NCI-H1092 treated with DMSO at 0.1 percent for 48 hours (cell line): ENCODE results near the gene RAE1.
A peak's percentile ranks its signal among the peaks of the same experiment; 100 is the strongest.
"Not testable (repeated sequence)": the region's sequence is repeated elsewhere in the genome, so short reads cannot be mapped to it uniquely, and the experiment has no call there.

Experiments used
- DNase-seq: peaks from one replicate; lab custom pipeline; 2025; lab: John Stamatoyannopoulos, UW

RAE1 gene

DNA sequence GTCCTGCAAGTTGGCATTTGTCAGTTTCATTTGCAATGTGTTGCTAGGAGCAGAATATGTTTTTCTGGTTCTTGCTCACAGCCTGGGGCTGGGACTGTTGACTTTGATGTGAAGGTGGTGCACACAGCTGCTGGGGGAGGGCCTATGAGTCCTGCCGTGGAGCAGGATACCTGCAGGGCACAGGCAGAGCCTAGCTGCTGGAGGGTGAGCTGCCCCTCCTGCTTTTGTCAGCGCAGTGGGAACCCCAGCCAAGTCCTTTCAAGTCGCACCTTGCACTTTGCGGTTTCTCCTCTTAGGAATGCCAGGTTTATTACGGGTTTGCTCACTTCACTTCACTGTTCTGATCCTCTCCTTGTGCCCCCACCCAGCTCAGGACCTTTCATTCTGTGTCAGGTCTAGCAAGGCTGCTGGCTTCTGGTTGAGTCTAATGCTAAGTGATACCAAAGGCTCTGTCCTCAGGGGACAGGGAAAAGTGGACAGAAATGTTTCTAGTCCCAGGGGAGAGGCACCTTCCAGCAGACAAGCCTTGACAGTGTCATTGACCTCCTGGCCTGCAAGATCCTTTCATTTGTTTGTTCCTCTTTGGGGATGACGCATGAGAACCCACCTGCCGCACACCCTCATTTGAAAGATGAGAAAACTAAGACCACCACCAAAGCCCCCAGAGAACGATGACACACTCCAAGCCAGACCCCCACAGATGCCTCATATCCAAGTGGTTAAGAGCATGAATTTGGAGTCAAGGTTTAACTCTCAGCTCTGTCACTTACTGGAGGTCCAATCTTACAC, 24.2 kb upstream of the RAE1 start:
- no peak for DNase-seq

GRCh38 chr20:57327820-57328219, 23.2 kb upstream of the RAE1 start:
- no peak for DNase-seq

GRCh38 chr20:57329608-57330221, 21.3 kb upstream of the RAE1 start, which contains the start of gene SPO11:
SPO11 (plus strand) TSS chr20:57329803; CDS start chr20:57329868, 65 bp downstream.
- no peak for DNase-seq

GRCh38 chr20:57330998-57331397, 20.1 kb upstream of the RAE1 start:
- DNase-seq = no peak

GRCh38 chr20:57332105-57333089, 18.7 kb upstream of the RAE1 start:
- no peak for DNase-seq

GRCh38 chr20:57335392-57335791, 15.7 kb upstream of the RAE1 start:
- DNase-seq = no peak

- DNase-seq = no peak
These were observed 9.4 kb upstream of the RAE1 start for GRCh38 chr20:57341663-57342062.

DNA sequence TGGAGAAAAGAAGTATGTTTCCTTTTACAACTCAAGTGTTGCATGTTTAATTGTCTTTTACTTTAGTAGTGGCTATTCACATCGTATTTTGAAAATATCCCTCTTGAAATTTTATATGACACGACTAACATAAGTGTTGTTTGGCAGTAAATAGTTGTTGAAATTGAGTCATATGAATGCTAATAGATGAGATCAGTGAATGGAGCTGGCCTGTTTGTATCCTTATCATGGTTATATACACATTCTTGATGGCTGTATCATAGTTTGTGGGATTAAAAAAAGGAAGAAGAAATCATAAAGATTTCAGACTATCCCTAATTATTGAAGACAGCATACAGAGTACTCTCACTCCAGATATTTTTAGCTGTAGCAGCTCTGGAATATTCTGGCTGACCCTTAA, 8.2 kb upstream of the RAE1 start:
- no peak for DNase-seq

- peak; percentile 33 for DNase-seq
These were observed 4.6 kb upstream of the RAE1 start for GRCh38 chr20:57346477-57346876.

DNA sequence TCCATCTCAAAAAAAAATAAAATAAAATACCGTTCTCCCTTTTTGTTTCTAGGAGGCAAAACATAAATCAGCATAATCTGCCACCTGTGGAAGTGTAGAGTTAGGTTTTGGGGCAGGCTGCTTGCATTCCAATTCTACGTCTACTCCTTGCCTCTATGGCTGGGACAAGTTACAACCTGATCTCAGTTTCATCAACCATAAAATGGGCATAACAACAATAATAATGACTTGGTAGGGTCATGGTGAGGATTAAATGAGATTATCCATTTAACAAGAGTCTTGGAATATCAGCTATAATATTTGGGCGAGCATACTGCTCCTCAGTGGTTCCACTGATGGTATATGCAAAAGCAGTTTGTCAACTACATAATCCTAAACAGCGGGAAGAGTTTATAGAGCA, 3.7 kb upstream of the RAE1 start:
- DNase-seq = no peak

GRCh38 chr20:57348200-57348921, 2.7 kb upstream of the RAE1 start:
- DNase-seq = not testable (repeated sequence)

DNA sequence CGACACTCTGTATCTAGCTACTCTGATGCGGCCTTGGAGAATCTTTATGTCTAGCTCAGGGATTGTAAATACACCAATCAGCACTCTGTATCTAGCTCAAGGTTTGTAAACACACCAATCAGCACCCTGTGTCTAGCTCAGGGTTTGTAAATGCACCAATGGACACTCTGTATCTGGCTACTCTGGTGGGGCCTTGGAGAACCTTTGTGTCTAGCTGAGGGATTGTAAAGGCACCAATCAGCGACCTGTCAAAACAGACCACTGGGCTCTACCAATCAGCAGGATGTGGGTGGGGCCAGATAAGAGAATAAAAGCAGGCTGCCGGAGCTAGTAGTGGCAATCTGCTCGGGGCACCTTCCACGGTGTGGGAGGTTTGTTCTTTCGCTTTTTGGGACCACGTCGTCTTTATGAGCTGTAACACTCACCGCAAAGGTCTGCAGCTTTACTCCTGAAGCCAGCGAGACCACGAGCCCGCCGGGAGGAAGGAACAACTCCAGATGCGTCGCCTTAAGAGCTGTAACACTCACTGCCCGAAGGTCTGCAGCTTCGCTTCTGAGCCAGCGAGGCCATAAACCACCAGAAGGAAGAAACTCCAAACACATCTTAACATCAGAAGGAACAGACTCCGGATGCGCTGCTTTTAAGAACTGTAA, 2.0 kb upstream of the RAE1 start:
- not testable (repeated sequence) for DNase-seq

GRCh38 chr20:57350081-57350710, 859 bp upstream of the RAE1 start:
- no peak for DNase-seq

DNA sequence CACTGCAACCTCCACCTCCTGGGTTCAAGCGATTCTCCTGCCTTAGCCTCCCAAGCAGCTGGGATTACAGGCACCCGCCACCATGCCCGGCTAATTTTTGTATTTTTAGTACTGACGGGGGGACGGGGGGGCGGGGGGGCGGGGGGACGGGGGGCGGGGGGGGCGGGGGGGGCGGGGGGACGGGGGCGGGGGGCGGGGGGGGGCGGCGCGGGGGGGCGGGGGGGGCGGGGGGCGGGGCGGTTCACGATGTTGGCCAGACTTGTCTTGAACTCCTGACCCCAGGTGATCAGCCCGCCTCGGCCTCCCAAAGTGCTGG, 371 bp upstream of the RAE1 start:
- not testable (repeated sequence) for DNase-seq

- no peak for DNase-seq
These were observed 1.2 kb downstream of the RAE1 start for GRCh38 chr20:57352305-57352704.

GRCh38 chr20:57353351-57353750, 2.3 kb downstream of the RAE1 start:
- DNase-seq = no peak

DNA sequence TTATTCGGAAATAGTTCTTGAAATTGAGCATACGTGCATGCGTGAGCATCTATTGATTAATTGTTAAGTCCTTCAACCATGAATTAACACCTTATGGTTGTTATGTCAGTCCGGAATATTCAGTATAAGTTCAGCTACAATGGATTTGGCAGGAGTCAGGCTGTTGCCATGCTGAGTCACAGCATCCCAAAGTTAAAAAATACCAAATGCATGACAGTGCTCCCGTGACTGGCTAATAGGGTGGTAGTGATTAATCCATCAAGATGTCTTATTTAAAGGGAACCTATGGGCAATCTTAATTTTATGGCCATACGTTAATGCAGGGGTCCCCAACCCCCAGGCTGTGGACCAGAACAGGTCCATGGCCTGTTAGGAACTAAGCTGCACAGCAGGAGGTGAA, 10.5 kb downstream of the RAE1 start:
- DNase-seq = no peak

DNA sequence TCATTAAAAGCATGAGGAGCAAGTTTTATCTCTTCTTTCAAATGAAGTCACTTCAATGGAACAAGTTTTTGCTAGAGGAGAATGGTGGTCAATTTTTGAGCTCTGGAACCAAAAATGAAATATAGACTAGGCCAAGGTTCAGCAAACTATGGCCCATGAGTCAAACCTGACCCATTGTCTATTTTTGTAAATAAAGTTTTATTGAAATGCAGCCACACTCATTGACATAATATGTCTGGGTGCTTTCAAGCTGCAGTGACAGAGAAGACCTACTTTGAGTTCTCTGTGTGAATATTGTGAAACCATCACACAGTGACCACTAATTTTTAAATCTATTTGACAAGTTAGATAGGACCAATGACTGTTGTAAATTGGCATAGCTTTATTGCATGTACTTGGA, 13.4 kb downstream of the RAE1 start:
- no peak for DNase-seq

DNA sequence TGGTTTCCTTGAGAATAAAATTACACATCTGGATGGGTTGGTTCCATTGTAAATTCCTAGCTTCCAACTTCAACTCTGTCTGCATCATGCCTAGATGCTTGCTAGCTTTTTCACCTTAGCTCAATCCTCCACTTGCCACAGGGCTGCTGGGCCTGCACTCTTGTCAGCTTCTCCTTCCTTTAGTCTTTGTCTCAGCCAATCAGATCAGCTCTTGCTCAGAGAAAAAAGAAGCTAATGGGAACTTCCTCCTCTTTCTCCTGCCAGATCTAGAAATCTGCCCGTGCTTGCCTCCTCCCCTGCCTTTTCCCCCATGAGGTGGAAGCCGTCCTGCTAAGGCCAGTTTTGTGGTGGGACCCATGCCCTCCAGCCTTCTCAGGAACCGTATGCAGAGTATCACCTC, 18.5 kb downstream of the RAE1 start:
- DNase-seq = no peak

DNA sequence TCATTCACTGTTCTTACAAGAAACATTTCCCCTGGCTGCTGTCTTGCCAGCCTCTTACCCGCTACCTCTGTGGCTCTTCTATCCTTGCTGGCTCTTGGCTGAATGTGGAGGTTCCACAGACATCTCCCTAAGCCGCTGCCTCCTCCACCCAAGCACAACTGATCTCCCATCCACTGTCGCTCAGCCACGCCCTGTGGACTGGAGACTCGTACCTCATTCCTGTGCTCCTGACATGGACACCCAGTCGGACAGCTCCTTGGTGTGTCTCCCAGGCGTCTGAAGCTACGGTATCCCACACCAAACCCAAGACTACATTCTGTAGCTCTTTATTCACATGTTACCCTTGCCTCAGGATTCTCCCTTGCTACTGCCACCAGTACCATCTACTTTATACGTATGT, 19.3 kb downstream of the RAE1 start:
- DNase-seq = no peak

DNA sequence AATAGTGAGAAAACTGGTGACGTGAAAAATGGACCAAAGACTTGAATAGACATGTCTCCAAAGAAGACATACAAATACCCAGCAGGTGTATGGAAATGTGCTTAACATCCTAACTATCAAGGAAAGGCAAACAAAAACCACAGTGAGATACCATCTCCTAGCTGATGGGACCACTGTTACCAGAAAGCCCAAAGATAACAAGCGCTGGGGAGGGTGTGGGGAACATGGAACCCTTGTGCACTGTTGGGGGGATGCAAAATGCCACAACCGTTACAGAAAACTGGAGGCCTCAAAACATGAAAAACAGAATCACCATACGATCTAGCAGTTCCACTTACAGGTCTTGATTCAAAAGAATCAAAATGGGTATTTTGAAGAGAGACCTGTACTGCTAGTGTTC, 20.3 kb downstream of the RAE1 start:
- DNase-seq = no peak
